ENCODE measurements around the gene MYO10.
"Not testable (repeated sequence)": the region's sequence is repeated elsewhere in the genome, so short reads cannot be mapped to it uniquely, and the experiment has no call there.

MYO10 gene

GRCh38 chr5:16889203-16889971 lies 46.7 kb downstream of the MYO10 start:
- DNase-seq (ENCODE audit: low read depth in 1 of 2, low spot score in 1 of 2): no peak

GRCh38 chr5:16888694-16889124 lies 47.4 kb downstream of the MYO10 start:
- DNase-seq (ENCODE audit: low read depth in 1 of 2, low spot score in 1 of 2): no peak

GRCh38 chr5:16886793-16887345 lies 49.2 kb downstream of the MYO10 start:
- no peak for DNase-seq (ENCODE audit: low read depth in 1 of 2, low spot score in 1 of 2)

GRCh38 chr5:16886366-16886736 lies 49.7 kb downstream of the MYO10 start:
- no peak for DNase-seq (ENCODE audit: low read depth in 1 of 2, low spot score in 1 of 2)

GRCh38 chr5:16885635-16886365 lies 50.3 kb downstream of the MYO10 start:
- no peak for DNase-seq (ENCODE audit: low read depth in 1 of 2, low spot score in 1 of 2)

GRCh38 chr5:16884595-16884994 lies 51.5 kb downstream of the MYO10 start:
- DNase-seq (ENCODE audit: low read depth in 1 of 2, low spot score in 1 of 2): no peak

GRCh38 chr5:16883806-16884205 lies 52.3 kb downstream of the MYO10 start:
- no peak for DNase-seq (ENCODE audit: low read depth in 1 of 2, low spot score in 1 of 2)

- DNase-seq (ENCODE audit: low read depth in 1 of 2, low spot score in 1 of 2): no peak
Measured at GRCh38 chr5:16883176-16883575, 52.9 kb downstream of the MYO10 start.

GRCh38 chr5:16881251-16881650 lies 54.8 kb downstream of the MYO10 start:
- DNase-seq (ENCODE audit: low read depth in 1 of 2, low spot score in 1 of 2): no peak

GRCh38 chr5:16880547-16880946 lies 55.5 kb downstream of the MYO10 start:
- DNase-seq (ENCODE audit: low read depth in 1 of 2, low spot score in 1 of 2): no peak

GRCh38 chr5:16879650-16880049 lies 56.4 kb downstream of the MYO10 start:
- DNase-seq (ENCODE audit: low read depth in 1 of 2, low spot score in 1 of 2): no peak

GRCh38 chr5:16879191-16879590 lies 56.9 kb downstream of the MYO10 start:
- no peak for DNase-seq (ENCODE audit: low read depth in 1 of 2, low spot score in 1 of 2)

- no peak for DNase-seq (ENCODE audit: low read depth in 1 of 2, low spot score in 1 of 2)
Measured at GRCh38 chr5:16877267-16877935, 58.7 kb downstream of the MYO10 start.

GRCh38 chr5:16874424-16874823 lies 61.7 kb downstream of the MYO10 start:
- not testable (repeated sequence) for DNase-seq (ENCODE audit: low read depth in 1 of 2, low spot score in 1 of 2)

- no peak for DNase-seq (ENCODE audit: low read depth in 1 of 2, low spot score in 1 of 2)
Measured at GRCh38 chr5:16871746-16872339, 64.2 kb downstream of the MYO10 start.

- DNase-seq (ENCODE audit: low read depth in 1 of 2, low spot score in 1 of 2): no peak
Measured at GRCh38 chr5:16870878-16871277, 65.2 kb downstream of the MYO10 start.

GRCh38 chr5:16869821-16870796 lies 66.0 kb downstream of the MYO10 start:
- no peak for DNase-seq (ENCODE audit: low read depth in 1 of 2, low spot score in 1 of 2)

GRCh38 chr5:16867577-16867953 lies 68.5 kb downstream of the MYO10 start:
- no peak for DNase-seq (ENCODE audit: low read depth in 1 of 2, low spot score in 1 of 2)

GRCh38 chr5:16866795-16867576 lies 69.1 kb downstream of the MYO10 start:
- no peak for DNase-seq (ENCODE audit: low read depth in 1 of 2, low spot score in 1 of 2)
